K562 (cell line): Measurements from ENCODE around the gene TBC1D16. TPM values are rescaled to one million over a fixed set of nuclear protein-coding genes. Genes with fewer than 3 reads are reported as not detected.

Source experiments
- ATAC-seq: fragments of 200-7000 bp; cut with Tn5 transposase; 3 replicates; pipeline ENCODE4 v1.9.1; 2020; ENCODE audit warnings: moderate library complexity
- BruUV-seq: library from RNA; stranded (reverse); fragments of 400-500 nt; replicated peaks from 2 replicates; lab custom pipeline; 2021; lab: Mats Ljungman, UMichigan
- CTCF ChIA-PET: fragments of 300-600 bp; formaldehyde crosslinking; extraction: SDS; loops from one replicate; lab custom pipeline; 2021; ENCODE audit warnings: low intra/inter-chr PET ratio; lab: Yijun Ruan, JAX
- POLR2A ChIA-PET: fragments of 300-600, 350-650 bp; sonication (Branson Sonifier 250); formaldehyde crosslinking; extraction: SDS; loops from one replicate; lab custom pipeline; 2021; ENCODE audit warnings: antibody characterized with exemption, inconsistent platforms; lab: Yijun Ruan, JAX
- DNase-seq, 4 experiments: peaks; one replicate each; pipeline versions ENCODE4 v3.0.0 to v3.0.0-alpha.2; 2011 to 2018; ENCODE audit warnings: low spot score in 3 of 4, mixed read lengths in 3 of 4; ENCODE audit errors: extremely low read depth in 1 of 4
- FAIRE-seq: peaks from 2 replicates; lab custom pipeline; 2011; peaks lifted over from hg19 to GRCh38; lab: Jason Lieb, UNC
- H2AFZ ChIP-seq: 2 replicates; pipeline ENCODE4 v1.6.0; 2011; ENCODE audit warnings: low read depth, low read length, control low read depth, inconsistent platforms
- H3K27ac ChIP-seq: fragments of 200-600 bp; 3 replicates; pipeline ENCODE4 v1.8.0; 2011; ENCODE audit warnings: low read depth, mild to moderate bottlenecking, control low read depth, inconsistent platforms, low read length, moderate library complexity, mixed read lengths; ENCODE audit errors: extremely low read depth
- H3K27me3 ChIP-seq, 2 experiments: fragments of 300-600 bp in 1 of 2; 2 replicates in 1 of 2; 3 replicates in 1 of 2; pipeline versions ENCODE4 v1.6.0 to v1.8.0; 2011; ENCODE audit warnings: inconsistent platforms in 2 of 2, low read length in 2 of 2, mild to moderate bottlenecking in 1 of 2, mixed read lengths in 1 of 2, moderate library complexity in 1 of 2; ENCODE audit not compliant: control insufficient read depth in 2 of 2, insufficient read depth in 2 of 2
- H3K36me3 ChIP-seq: fragments of 300-600 bp; 3 replicates; pipeline ENCODE4 v1.8.0; 2011; ENCODE audit warnings: mild to moderate bottlenecking, low read length, inconsistent platforms; ENCODE audit not compliant: control insufficient read depth, insufficient read depth
- H3K4me1 ChIP-seq, 2 experiments: fragments of 200-600 bp in 1 of 2; replicated peaks in 1 of 2; 2 replicates in 1 of 2; 3 replicates in 1 of 2; pipeline versions ENCODE4 v1.5.1 to v1.8.0; 2011; ENCODE audit warnings: inconsistent platforms in 2 of 2, low read length in 2 of 2, mild to moderate bottlenecking in 1 of 2, mixed read lengths in 1 of 2, moderate library complexity in 1 of 2; ENCODE audit not compliant: control insufficient read depth in 2 of 2, insufficient read depth in 2 of 2
- H3K4me2 ChIP-seq: 2 replicates; pipeline ENCODE4 v1.6.1; 2011; ENCODE audit warnings: low read length, control low read depth, inconsistent platforms, mixed read lengths; ENCODE audit not compliant: insufficient read depth
- H3K4me3 ChIP-seq: fragments of 200-600 bp; sonication (generic), shearing (Covaris generic); 2 replicates; pipeline ENCODE4 v1.5.1; 2016; ENCODE audit warnings: control low read depth, inconsistent platforms
- H3K79me2 ChIP-seq: fragments of 200-600 bp; 3 replicates; pipeline ENCODE4 v1.8.0; 2011; ENCODE audit warnings: low read length, inconsistent platforms; ENCODE audit not compliant: control insufficient read depth, insufficient read depth
- H3K9ac ChIP-seq, 2 experiments: 2 replicates each; pipeline versions ENCODE4 v1.6.0 to v1.6.1; 2011; ENCODE audit warnings: low read depth in 2 of 2, low read length in 2 of 2, control low read depth in 1 of 2, inconsistent platforms in 1 of 2, mild to moderate bottlenecking in 1 of 2, mixed read lengths in 1 of 2; ENCODE audit not compliant: insufficient read depth in 1 of 2
- H3K9me1 ChIP-seq: one replicate; pipeline ENCODE4 v1.6.0; 2011; ENCODE audit warnings: inconsistent platforms, mild to moderate bottlenecking, low read length, moderate library complexity; ENCODE audit not compliant: control insufficient read depth, insufficient read depth
- H3K9me3 ChIP-seq: replicated peaks from 2 replicates; pipeline ENCODE4 v1.5.1; 2011; ENCODE audit warnings: low read depth, low read length, inconsistent platforms; ENCODE audit not compliant: control insufficient read depth, insufficient read depth
- H4K20me1 ChIP-seq: replicated peaks from 2 replicates; pipeline ENCODE4 v1.6.1; 2011; ENCODE audit warnings: low read length, inconsistent platforms, mixed read lengths; ENCODE audit not compliant: control insufficient read depth, insufficient read depth
- BMI1 ChIP-seq: fragments of 150-350 bp; IDR thresholded peaks from 2 replicates; pipeline ENCODE4 v1.6.1; 2014; ENCODE audit warnings: low read length
- FOS ChIP-seq: IDR thresholded peaks from 3 replicates; pipeline ENCODE4 v1.6.1; 2011; ENCODE audit not compliant: insufficient read length; ENCODE audit errors: extremely low read depth
- FOXA1 ChIP-seq: fragments of 450-650 bp; IDR thresholded peaks from 2 replicates; pipeline ENCODE4 v1.6.1; 2016; ENCODE audit warnings: mild to moderate bottlenecking, borderline replicate concordance
- FOXP1 ChIP-seq: sonication (generic); formaldehyde crosslinking; IDR thresholded peaks from 2 replicates; pipeline ENCODE4 v1.8.0; 2022; ENCODE audit warnings: mild to moderate bottlenecking, missing genetic modification reagents
- GTF2F1 ChIP-seq: IDR thresholded peaks from 2 replicates; pipeline ENCODE4 v1.6.1; 2011; ENCODE audit warnings: low read depth, low read length, improper control_type of control experiment
- IFI16 ChIP-seq: fragments of 250-450 bp; sonication (Bioruptor Pico); IDR thresholded peaks from 2 replicates; pipeline ENCODE4 v2.1.2; 2022; ENCODE audit warnings: mild to moderate bottlenecking, inconsistent platforms
- KDM5B ChIP-seq: fragments of 200-600 bp; sonication (generic); IDR thresholded peaks from 2 replicates; pipeline ENCODE4 v1.6.1; 2012; ENCODE audit warnings: low read depth, mild to moderate bottlenecking, moderate library complexity, low read length, control low read depth, inconsistent platforms; ENCODE audit not compliant: insufficient replicate concordance
- LEF1 ChIP-seq: fragments of 450-650 bp; IDR thresholded peaks from 2 replicates; pipeline ENCODE4 v1.6.1; 2016; ENCODE audit warnings: mild to moderate bottlenecking
- NR2C2 ChIP-seq, 2 experiments: fragments of 200-800 bp in 1 of 2; sonication (Bioruptor generic) in 1 of 2; sonication (generic) in 1 of 2; formaldehyde crosslinking in 1 of 2; IDR thresholded peaks; 2 replicates each; pipeline versions ENCODE4 v1.6.1 to v1.8.0; 2016 to 2022; ENCODE audit warnings: mild to moderate bottlenecking in 1 of 2, missing compliant biosample characterization in 1 of 2, missing genetic modification characterization in 1 of 2, missing genetic modification reagents in 1 of 2
- PHF20 ChIP-seq: fragments of 450-650 bp; IDR thresholded peaks from 2 replicates; pipeline ENCODE4 v1.6.1; 2018; ENCODE audit not compliant: partially characterized antibody
- POLR2G ChIP-seq: fragments of 200-400 bp; formaldehyde crosslinking; IDR thresholded peaks from 2 replicates; pipeline ENCODE4 v1.6.1; 2017; ENCODE audit warnings: low read depth, mild to moderate bottlenecking, antibody characterized with exemption, low read length, moderate library complexity
- RBFOX2 ChIP-seq: fragments of 200-400 bp; formaldehyde crosslinking; IDR thresholded peaks from 2 replicates; pipeline ENCODE4 v1.6.1; 2017; ENCODE audit warnings: low read depth, mild to moderate bottlenecking, low read length, moderate library complexity
- RCOR1 ChIP-seq, 2 experiments: IDR thresholded peaks; 2 replicates each; pipeline ENCODE4 v1.6.1; 2012; ENCODE audit warnings: low read depth in 2 of 2, low read length in 2 of 2, borderline replicate concordance in 1 of 2, improper control_type of control experiment in 1 of 2
- SIN3A ChIP-seq, 2 experiments: fragments of 150-350 bp in 1 of 2; IDR thresholded peaks; 2 replicates each; pipeline ENCODE4 v1.6.1; 2011 to 2016; ENCODE audit warnings: borderline replicate concordance in 2 of 2, low read depth in 2 of 2, low read length in 2 of 2, mild to moderate bottlenecking in 2 of 2, moderate library complexity in 2 of 2; ENCODE audit not compliant: control insufficient read depth in 1 of 2
- TBL1XR1 ChIP-seq, 2 experiments: IDR thresholded peaks; 2 replicates each; pipeline ENCODE4 v1.6.1; 2012; ENCODE audit warnings: improper control_type of control experiment in 2 of 2, low read length in 2 of 2, mild to moderate bottlenecking in 1 of 2
- TFAP4 ChIP-seq: sonication (generic); formaldehyde crosslinking; IDR thresholded peaks from 2 replicates; pipeline ENCODE4 v1.8.0; 2022; ENCODE audit warnings: missing genetic modification reagents, mild to moderate bottlenecking, moderate library complexity, borderline replicate concordance
- ZC3H4 ChIP-seq: sonication (generic); formaldehyde crosslinking; IDR thresholded peaks from 2 replicates; pipeline ENCODE4 v1.9.0; 2021; ENCODE audit warnings: missing genetic modification reagents, borderline replicate concordance
- ZNF395 ChIP-seq: fragments of 200-800 bp; sonication (Bioruptor generic); IDR thresholded peaks from 2 replicates; pipeline ENCODE4 v1.6.1; 2017; ENCODE audit warnings: missing genetic modification characterization, missing compliant biosample characterization
- ZNF695 ChIP-seq: fragments of 450-650 bp; formaldehyde crosslinking; IDR thresholded peaks from 2 replicates; pipeline ENCODE4 v1.4.0; 2020; ENCODE audit warnings: mild to moderate bottlenecking, moderate library complexity
- ZNF699 ChIP-seq: fragments of 250-450 bp; sonication (Bioruptor Pico); IDR thresholded peaks from 2 replicates; pipeline ENCODE4 v1.8.0; 2021; ENCODE audit warnings: mild to moderate bottlenecking, moderate library complexity; ENCODE audit not compliant: insufficient replicate concordance
- WGBS: fragments of 100-300 bp; shearing (Covaris generic); methylation state at CpG from one replicate; pipeline ENCODE4 v1.1.6; 2016; ENCODE audit warnings: low coverage, mixed read lengths; ENCODE audit not compliant: insufficient coverage; ENCODE audit errors: missing lambda C conversion rate; 5-methylcytosine and 5-hydroxymethylcytosine counted together
- in situ Hi-C: fragments of 300-500 bp; cut with MboI; formaldehyde crosslinking; loops from 4 replicates; pipeline ENCODE4 v1.15.0; 2018; ENCODE audit warnings: inconsistent platforms, mixed read lengths
- intact Hi-C: fragments of 100-400 bp; cut with micrococcal nuclease; formaldehyde crosslinking; loops from 2 replicates; pipeline ENCODE4 v1.14.2; 2022
- polyA plus RNA-seq, 8 experiments: library from polyadenylated mRNA; depleted of rRNA in 4 of 8; stranded (reverse) in 5 of 8; unstranded in 3 of 8; fragments of >200 nt; fragmentation: Nextera tagmentation in 2 of 8; fragmentation: Illumina TruSeq in 1 of 8; extraction: Ambion mirVana in 2 of 8; extraction: Trizol in 1 of 8; gene quantifications; 2 replicates each; pipeline versions ENCODE4 v1.2.1 to v1.2.3, GENCODE V29; 2011 to 2014; ENCODE audit warnings: inconsistent platforms in 1 of 8, missing spikeins in 1 of 8
- total RNA-seq, 7 experiments: library from RNA; depleted of rRNA in 6 of 7; stranded (reverse); fragments of >200 nt in 6 of 7; fragmentation: Illumina TruSeq in 2 of 7; extraction: Trizol in 2 of 7; gene quantifications; 2 replicates each; pipeline versions ENCODE4 v1.2.1 to v1.2.3, GENCODE V29; 2011 to 2021; ENCODE audit warnings: low replicate concordance in 1 of 7

TBC1D16 gene
- total and polyA plus RNA-seq, 9 of the 15 experiments (the other 6 are each of a cell fraction or from before 2014, with no cell fraction given), result 0.01 to 0.20 (median 0.03) TPM; not detected in 1

DNA sequence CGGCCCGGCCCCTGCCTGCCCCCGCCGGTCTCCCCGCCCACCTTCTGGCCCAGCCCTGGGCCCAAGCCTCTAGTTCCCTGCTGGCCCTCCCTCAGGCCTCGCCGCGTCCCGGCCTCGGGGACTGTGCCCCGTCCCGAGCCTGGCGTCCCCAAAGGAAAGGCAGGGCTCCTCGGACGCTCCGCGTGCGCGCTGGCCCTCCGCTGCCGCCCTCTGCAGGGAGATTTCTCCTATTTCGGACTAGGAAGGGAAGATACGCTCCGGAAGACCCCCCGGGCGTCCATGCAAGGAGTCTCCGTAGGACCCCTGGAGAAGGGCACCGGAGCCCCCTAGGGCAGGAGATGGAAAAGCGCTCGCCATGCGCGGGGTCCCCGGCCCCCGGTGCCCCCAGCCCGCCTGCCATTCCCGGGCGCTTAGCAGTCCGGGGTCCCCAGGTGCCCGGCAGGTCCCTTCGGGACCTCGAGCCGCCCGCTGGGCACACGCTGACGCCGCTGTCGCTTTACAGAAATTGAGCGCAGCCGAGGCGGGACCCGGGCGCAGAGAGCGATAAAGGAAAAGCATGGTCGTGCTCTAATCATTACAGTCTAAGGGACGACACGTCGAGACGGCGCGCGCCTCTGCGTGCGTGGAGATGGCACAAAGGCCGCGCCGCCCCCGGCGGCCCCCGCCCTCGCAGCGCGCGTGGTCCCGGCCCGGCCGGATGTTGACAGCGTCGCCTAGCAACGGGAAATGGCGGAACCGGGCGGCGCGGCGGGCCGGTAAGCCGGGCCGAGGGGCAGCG is 454 bp upstream of the TBC1D16 start, which contains the start of gene CCDC40:
Gene CCDC40 (plus strand): TSS at position 706 of the 778 bp plus-strand sequence. CDS start 21 bp downstream, at position 727.
- no peak for FAIRE-seq
- Histone ChIP-seq H3K9me3 (no peaks in the 10 kb centered on the region), H3K27me3 (peaks cover 44 to 67% of the 10 kb centered on the region in 2 experiments), H3K4me3 (peak within 1 kb of the TSS; percentile 40), H3K9ac (peak within 1 kb of the TSS in 1 of 2 experiments; percentile 91; a peak in 2 of 4 replicates), H3K36me3 (no peaks in the 10 kb centered on the region), H3K79me2 (no peaks in the 10 kb centered on the region), H3K27ac (no peak within 1 kb of the TSS), H3K4me2 (peak within 1 kb of the TSS; percentile 73), H2AFZ (peak within 1 kb of the TSS; percentile 83), H3K9me1 (peaks cover 5% of the 10 kb centered on the region), H3K4me1 (peaks cover 0 to 21% of the 10 kb centered on the region in 2 experiments; a peak in 3 of 5 replicates), H4K20me1 (no peaks in the 10 kb centered on the region; the same call in none of the 2 replicates)
- DNase-seq, result peak; percentile 68 to 95 (median 92)
- intact Hi-C loops (no loop called here), in situ Hi-C loops (no loop called here)
- ChIA-PET POLR2A (no interaction called here), CTCF (no interaction called here)
- no TSS peak for BruUV-seq
- ATAC-seq, result peak; percentile 99
- under 1% methylated on average over 59 of the region's 89 CpGs for WGBS
- no peak for TF ChIP-seq GTF2F1
- no peak for TF ChIP-seq LEF1
- TF ChIP-seq RCOR1 (IDR thresholded peaks at IDR 0.05; ENCODE audit: borderline replicate concordance in 1 of 2, low read depth in 2 of 2, low read length in 2 of 2), result no peak
- TF ChIP-seq NR2C2 (CRISPR knock-in tag; IDR thresholded peaks at IDR 0.05), result no peak
- TF ChIP-seq NR2C2 (tag; IDR thresholded peaks at IDR 0.05), result no peak; the same call in 1 of the 2 replicates
- TF ChIP-seq FOS, result no peak
- no peak for TF ChIP-seq TFAP4 (CRISPR knock-in tag)
- no peak for TF ChIP-seq ZNF395 (CRISPR knock-in tag)
- TF ChIP-seq FOXA1, result no peak
- TF ChIP-seq FOXP1 (CRISPR knock-in tag), result no peak
- TF ChIP-seq ZNF699 (CRISPR knock-in tag), result no peak
- no peak for TF ChIP-seq TBL1XR1 (IDR thresholded peaks at IDR 0.05; ENCODE audit: low read length in 2 of 2)
- 0 out of 2 replicates have a peak, but pooled peaks have one; percentile 8 for TF ChIP-seq POLR2G
- no peak for TF ChIP-seq IFI16 (CRISPR knock-in tag)
- TF ChIP-seq ZNF695 (CRISPR knock-in tag), result no peak
- peak; percentile 39; the same call in 1 of the 2 replicates for TF ChIP-seq RBFOX2
- TF ChIP-seq KDM5B, result no peak
- TF ChIP-seq SIN3A (IDR thresholded peaks at IDR 0.05; ENCODE audit: borderline replicate concordance in 2 of 2, control insufficient read depth in 1 of 2, low read depth in 2 of 2, low read length in 2 of 2), result peak in 1 of 2 experiments; percentile 55; a peak in 2 of 4 replicates
- TF ChIP-seq ZC3H4, result no peak
- 0 out of 2 replicates have a peak, but pooled peaks have one; percentile 22 for TF ChIP-seq BMI1
- TF ChIP-seq PHF20, result no peak
